ENCODE results near the gene KLHL41.

DNA sequence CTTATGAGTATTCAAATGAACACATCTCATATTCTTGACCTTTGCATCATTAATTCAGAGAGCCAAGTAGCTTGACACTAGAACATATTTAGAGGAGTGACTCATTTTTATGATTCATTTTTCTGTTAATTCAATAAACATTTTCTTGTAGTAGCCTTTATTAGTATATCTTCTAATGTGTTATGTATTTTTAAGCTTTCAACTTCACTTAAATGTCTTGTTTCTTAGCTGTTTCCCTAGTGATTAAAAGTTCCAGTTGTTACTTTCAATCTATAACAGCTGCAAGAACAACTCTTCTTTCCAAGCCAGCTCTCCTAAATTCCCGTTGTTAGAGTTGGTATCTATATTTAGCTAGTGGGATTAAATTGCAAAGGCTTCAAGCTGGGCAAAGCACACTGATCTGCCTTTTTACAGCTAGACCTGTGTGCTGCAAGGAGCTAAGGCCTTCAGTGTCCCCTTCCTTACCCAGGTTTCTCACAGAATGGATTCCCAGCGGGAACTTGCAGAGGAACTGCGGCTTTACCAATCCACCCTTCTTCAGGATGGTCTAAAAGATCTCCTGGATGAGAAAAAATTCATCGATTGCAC, at the start of gene KLHL41:
- TF ChIP-seq, protein P1, sequence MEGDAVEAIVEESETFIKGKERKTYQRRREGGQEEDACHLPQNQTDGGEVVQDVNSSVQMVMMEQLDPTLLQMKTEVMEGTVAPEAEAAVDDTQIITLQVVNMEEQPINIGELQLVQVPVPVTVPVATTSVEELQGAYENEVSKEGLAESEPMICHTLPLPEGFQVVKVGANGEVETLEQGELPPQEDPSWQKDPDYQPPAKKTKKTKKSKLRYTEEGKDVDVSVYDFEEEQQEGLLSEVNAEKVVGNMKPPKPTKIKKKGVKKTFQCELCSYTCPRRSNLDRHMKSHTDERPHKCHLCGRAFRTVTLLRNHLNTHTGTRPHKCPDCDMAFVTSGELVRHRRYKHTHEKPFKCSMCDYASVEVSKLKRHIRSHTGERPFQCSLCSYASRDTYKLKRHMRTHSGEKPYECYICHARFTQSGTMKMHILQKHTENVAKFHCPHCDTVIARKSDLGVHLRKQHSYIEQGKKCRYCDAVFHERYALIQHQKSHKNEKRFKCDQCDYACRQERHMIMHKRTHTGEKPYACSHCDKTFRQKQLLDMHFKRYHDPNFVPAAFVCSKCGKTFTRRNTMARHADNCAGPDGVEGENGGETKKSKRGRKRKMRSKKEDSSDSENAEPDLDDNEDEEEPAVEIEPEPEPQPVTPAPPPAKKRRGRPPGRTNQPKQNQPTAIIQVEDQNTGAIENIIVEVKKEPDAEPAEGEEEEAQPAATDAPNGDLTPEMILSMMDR (optimal IDR thresholded peaks at IDR 0.05 in 1 of 3, IDR thresholded peaks at IDR 0.05 in 1 of 3, conservative IDR thresholded peaks at IDR 0.05 in 1 of 3; ENCODE audit: extremely low read depth in 1 of 3, insufficient read depth in 2 of 3, low read length in 3 of 3), result no peak
- TF ChIP-seq EZH2 (IDR thresholded peaks at IDR 0.05; ENCODE audit: low read length), result no peak
